IMR-90 (cell line): ENCODE results near the gene USP17L13.
"Not testable (repeated sequence)": the region's sequence is repeated elsewhere in the genome, so short reads cannot be mapped to it uniquely, and the experiment has no call there.

ENCODE experiments used
- CTCF ChIP-seq: conservative IDR thresholded peaks from 2 replicates; pipeline ENCODE4 v1.5.1; 2012; ENCODE audit warnings: mild to moderate bottlenecking, low read depth, low read length, improper control_type of control experiment
- MAFK ChIP-seq: IDR thresholded peaks from 2 replicates; pipeline ENCODE4 v1.6.1; 2012; ENCODE audit warnings: low read depth, low read length, improper control_type of control experiment
- POLR2A ChIP-seq: IDR thresholded peaks from 2 replicates; pipeline ENCODE4 v1.6.1; 2012; ENCODE audit warnings: mild to moderate bottlenecking, low read depth, low read length
- SMC3 ChIP-seq: fragments of 150-350 bp; IDR thresholded peaks from 2 replicates; pipeline ENCODE4 v1.6.1; 2016; ENCODE audit warnings: low read depth, mild to moderate bottlenecking, antibody characterized with exemption, low read length, moderate library complexity

- not testable (repeated sequence) for TF ChIP-seq CTCF, SMC3, POLR2A, MAFK
These were observed 13.8 kb downstream of the USP17L13 start for GRCh38 chr4:9238461-9238860.
